ENCODE results near the gene SV2B.
A peak's percentile ranks its signal among the peaks of the same experiment; 100 is the strongest.
"Not testable (repeated sequence)": the region's sequence is repeated elsewhere in the genome, so short reads cannot be mapped to it uniquely, and the experiment has no call there.

Gene SV2B

GRCh38 chr15:91099995-91100813, at the start of gene SV2B:
TSS of gene SV2B (plus strand) at chr15:91100257. CDS start at chr15:91226264, 126,007 bp downstream.
- peak; percentile 27 for DNase-seq

- DNase-seq: no peak
Measured at GRCh38 chr15:91051248-91051647, 48.8 kb upstream of the SV2B start.

GRCh38 chr15:91054816-91055215, 45.2 kb upstream of the SV2B start:
- DNase-seq: no peak

GRCh38 chr15:91055548-91056331, 44.3 kb upstream of the SV2B start:
- DNase-seq: peak; percentile 48

GRCh38 chr15:91061230-91061629, 38.8 kb upstream of the SV2B start:
- no peak for DNase-seq

- DNase-seq: no peak
Measured at GRCh38 chr15:91061997-91062396, 38.1 kb upstream of the SV2B start.

GRCh38 chr15:91065505-91065904, 34.6 kb upstream of the SV2B start:
- DNase-seq: no peak

- DNase-seq: no peak
Measured at GRCh38 chr15:91067036-91067435, 33.0 kb upstream of the SV2B start.

GRCh38 chr15:91068436-91068835, 31.6 kb upstream of the SV2B start:
- no peak for DNase-seq

GRCh38 chr15:91068966-91069365, 31.1 kb upstream of the SV2B start:
- DNase-seq: no peak

- DNase-seq: no peak
Measured at GRCh38 chr15:91070872-91071271, 29.2 kb upstream of the SV2B start.

GRCh38 chr15:91072161-91072560, 27.9 kb upstream of the SV2B start:
- DNase-seq: no peak

- DNase-seq: no peak
Measured at GRCh38 chr15:91073077-91073476, 27.0 kb upstream of the SV2B start.

- no peak for DNase-seq
Measured at GRCh38 chr15:91073768-91074167, 26.3 kb upstream of the SV2B start.

GRCh38 chr15:91075739-91076138, 24.3 kb upstream of the SV2B start:
- DNase-seq: no peak

GRCh38 chr15:91077029-91077428, 23.0 kb upstream of the SV2B start:
- no peak for DNase-seq

- DNase-seq: not testable (repeated sequence)
Measured at GRCh38 chr15:91093866-91094265, 6.2 kb upstream of the SV2B start.

GRCh38 chr15:91098451-91098850, 1.6 kb upstream of the SV2B start:
- DNase-seq: no peak

GRCh38 chr15:91099616-91099994, 452 bp upstream of the SV2B start:
- peak; percentile 42 for DNase-seq

GRCh38 chr15:91100814-91101607, 954 bp downstream of the SV2B start:
- no peak for DNase-seq

GRCh38 chr15:91101608-91101920, 1.5 kb downstream of the SV2B start:
- DNase-seq: no peak

GRCh38 chr15:91102546-91103330, 2.7 kb downstream of the SV2B start:
- no peak for DNase-seq

- no peak for DNase-seq
Measured at GRCh38 chr15:91104111-91104510, 4.1 kb downstream of the SV2B start.

Measured in stimulated activated CD4-positive, alpha-beta T cell treated with anti-CD3 and anti-CD28 coated beads, Interleukin-4, amount 100 ng/mL, for 24 hours (primary cell).